Measurements from ENCODE around the gene GUCY1B1. TPM values are rescaled to one million over a fixed set of nuclear protein-coding genes. Genes with fewer than 3 reads are reported as not detected.

GUCY1B1 gene
- total and polyA plus RNA-seq, 9 of the 15 experiments (the other 6 are each of a cell fraction or from before 2014, with no cell fraction given), result not detected

DNA sequence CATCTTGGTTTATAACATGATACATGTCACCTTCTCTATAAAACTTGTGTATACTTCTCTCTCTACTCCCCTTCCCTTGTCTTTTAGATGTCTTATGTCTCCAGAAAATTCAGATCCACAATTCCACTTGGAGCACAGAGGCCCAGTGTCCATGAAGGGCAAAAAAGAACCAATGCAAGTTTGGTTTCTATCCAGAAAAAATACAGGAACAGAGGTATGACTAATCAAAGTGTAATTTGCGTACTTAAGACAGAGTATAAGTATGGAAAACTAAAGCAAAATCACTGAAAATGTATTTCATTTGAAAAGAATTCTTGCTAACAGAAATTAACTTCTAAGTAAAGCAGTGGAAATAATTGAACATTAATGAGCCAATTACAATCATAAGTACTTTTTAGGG lies 46.2 kb downstream of the GUCY1B1 start:
- Histone ChIP-seq H3K4me3 (no peak overlapping the region), H3K27me3 (ENCODE audit: control insufficient read depth in 2 of 2, insufficient read depth in 2 of 2, low read length in 2 of 2) (no peaks in the 10 kb centered on the region), H3K79me2 (ENCODE audit: control insufficient read depth, insufficient read depth, low read length) (no peaks in the 10 kb centered on the region), H3K36me3 (ENCODE audit: control insufficient read depth, insufficient read depth, low read length) (no peaks in the 10 kb centered on the region), H3K9ac (ENCODE audit: insufficient read depth in 1 of 2, low read depth in 2 of 2, low read length in 2 of 2) (no peak overlapping the region), H4K20me1 (replicated peaks; ENCODE audit: control insufficient read depth, insufficient read depth, low read length) (no peaks in the 10 kb centered on the region), H3K9me3 (replicated peaks; ENCODE audit: control insufficient read depth, insufficient read depth, low read depth, low read length) (no peaks in the 10 kb centered on the region), H2AFZ (ENCODE audit: low read depth, low read length) (no peak overlapping the region), H3K9me1 (ENCODE audit: control insufficient read depth, insufficient read depth, low read length) (no peaks in the 10 kb centered on the region), H3K4me1 (replicated peaks in 1 of 2; ENCODE audit: control insufficient read depth in 2 of 2, insufficient read depth in 2 of 2, low read length in 2 of 2) (no peaks in the 10 kb centered on the region), H3K4me2 (ENCODE audit: insufficient read depth, low read length) (no peak overlapping the region), H3K27ac (ENCODE audit: extremely low read depth, low read depth, low read length) (no peak overlapping the region)
- CTCF ChIA-PET (ENCODE audit: low intra/inter-chr PET ratio), result no interaction called here
- DNase-seq (ENCODE audit: extremely low read depth in 1 of 4, low spot score in 3 of 4) (no peak), ATAC-seq (no peak), FAIRE-seq (no peak)
- POLR2A ChIA-PET, result interaction anchor here (0.6 kb wide), 1 partner anchor 937 kb away, joined by 3 read pairs; no protein-coding TSS in a partner anchor
- TF ChIP-seq NFXL1 (CRISPR knock-in tag; IDR thresholded peaks at IDR 0.05) (no peak), ZNF780A (CRISPR knock-in tag; IDR thresholded peaks at IDR 0.05) (no peak), ZNF140 (CRISPR knock-in tag; IDR thresholded peaks at IDR 0.05) (no peak), ZNF408 (CRISPR knock-in tag; IDR thresholded peaks at IDR 0.05; ENCODE audit: low read depth) (no peak), TFAM (CRISPR knock-in tag; conservative IDR thresholded peaks at IDR 0.05) (no peak), ZNF347 (CRISPR knock-in tag; IDR thresholded peaks at IDR 0.05; ENCODE audit: low read depth) (no peak), ZNF384 (IDR thresholded peaks at IDR 0.05; ENCODE audit: low read depth, low read length) (no peak), ZBTB17 (CRISPR knock-in tag; IDR thresholded peaks at IDR 0.05) (no peak)
- in situ Hi-C loops (cut with MboI) (no loop called here), intact Hi-C loops (cut with micrococcal nuclease) (no loop called here)
- 0% methylated on average over 1 of the region's 1 CpG for WGBS (ENCODE audit: insufficient coverage, low coverage, missing lambda C conversion rate)
- BruUV-seq (replicated peaks), result no TSS peak

DNA sequence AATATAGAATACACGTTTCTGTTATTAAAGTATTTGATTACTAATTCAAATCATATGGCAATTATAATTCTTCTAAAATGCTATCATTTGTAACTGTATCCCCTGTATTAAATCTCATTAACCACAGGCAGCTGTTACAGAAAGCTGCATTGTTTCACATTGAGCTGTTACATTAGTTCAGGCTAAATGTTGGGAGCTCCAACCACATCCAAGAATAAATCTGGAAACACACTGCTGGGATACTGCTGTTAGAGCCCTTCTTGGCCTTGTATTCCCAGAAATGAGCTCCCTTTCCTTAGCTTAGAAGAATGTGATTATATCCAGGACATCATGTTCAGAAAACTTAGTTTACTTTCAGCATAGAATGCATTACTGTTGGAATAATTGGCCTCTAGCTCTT lies 48.2 kb downstream of the GUCY1B1 start:
- in situ Hi-C loops (cut with MboI) (no loop called here), intact Hi-C loops (cut with micrococcal nuclease) (no loop called here)
- Histone ChIP-seq H3K4me1 (replicated peaks in 1 of 2; ENCODE audit: control insufficient read depth in 2 of 2, insufficient read depth in 2 of 2, low read length in 2 of 2) (no peaks in the 10 kb centered on the region), H3K9ac (ENCODE audit: insufficient read depth in 1 of 2, low read depth in 2 of 2, low read length in 2 of 2) (no peak overlapping the region), H2AFZ (ENCODE audit: low read depth, low read length) (no peak overlapping the region), H3K4me3 (no peak overlapping the region), H3K27ac (ENCODE audit: extremely low read depth, low read depth, low read length) (no peak overlapping the region), H3K9me1 (ENCODE audit: control insufficient read depth, insufficient read depth, low read length) (no peaks in the 10 kb centered on the region), H4K20me1 (replicated peaks; ENCODE audit: control insufficient read depth, insufficient read depth, low read length) (no peaks in the 10 kb centered on the region), H3K4me2 (ENCODE audit: insufficient read depth, low read length) (no peak overlapping the region), H3K27me3 (ENCODE audit: control insufficient read depth in 2 of 2, insufficient read depth in 2 of 2, low read length in 2 of 2) (no peaks in the 10 kb centered on the region), H3K9me3 (replicated peaks; ENCODE audit: control insufficient read depth, insufficient read depth, low read depth, low read length) (no peaks in the 10 kb centered on the region), H3K36me3 (ENCODE audit: control insufficient read depth, insufficient read depth, low read length) (no peaks in the 10 kb centered on the region), H3K79me2 (ENCODE audit: control insufficient read depth, insufficient read depth, low read length) (no peaks in the 10 kb centered on the region)
- ATAC-seq (no peak), DNase-seq (ENCODE audit: extremely low read depth in 1 of 4, low spot score in 3 of 4) (no peak), FAIRE-seq (no peak)
- 0% methylated on average over 1 of the region's 1 CpG for WGBS (ENCODE audit: insufficient coverage, low coverage, missing lambda C conversion rate)
- no TSS peak for BruUV-seq (replicated peaks)
- CTCF ChIA-PET (ENCODE audit: low intra/inter-chr PET ratio), result no interaction called here
- POLR2A ChIA-PET, result no interaction called here
- TF ChIP-seq FOXK2 (conservative IDR thresholded peaks at IDR 0.05 in 1 of 2, IDR thresholded peaks at IDR 0.05 in 1 of 2; ENCODE audit: low read depth in 2 of 2), result no peak
- TF ChIP-seq MEF2D (tag; conservative IDR thresholded peaks at IDR 0.05; ENCODE audit: low read depth), result no peak
- TF ChIP-seq NCOR1 (IDR thresholded peaks at IDR 0.05), result no peak
- TF ChIP-seq ZNF239 (CRISPR knock-in tag; IDR thresholded peaks at IDR 0.05), result no peak
- TF ChIP-seq, protein P1, sequence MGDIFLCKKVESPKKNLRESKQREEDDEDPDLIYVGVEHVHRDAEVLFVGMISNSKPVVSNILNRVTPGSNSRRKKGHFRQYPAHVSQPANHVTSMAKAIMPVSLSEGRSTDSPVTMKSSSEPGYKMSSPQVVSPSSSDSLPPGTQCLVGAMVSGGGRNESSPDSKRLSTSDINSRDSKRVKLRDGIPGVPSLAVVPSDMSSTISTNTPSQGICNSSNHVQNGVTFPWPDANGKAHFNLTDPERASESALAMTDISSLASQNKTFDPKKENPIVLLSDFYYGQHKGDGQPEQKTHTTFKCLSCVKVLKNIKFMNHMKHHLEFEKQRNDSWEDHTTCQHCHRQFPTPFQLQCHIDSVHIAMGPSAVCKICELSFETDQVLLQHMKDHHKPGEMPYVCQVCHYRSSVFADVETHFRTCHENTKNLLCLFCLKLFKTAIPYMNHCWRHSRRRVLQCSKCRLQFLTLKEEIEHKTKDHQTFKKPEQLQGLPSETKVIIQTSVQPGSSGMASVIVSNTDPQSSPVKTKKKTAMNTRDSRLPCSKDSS (IDR thresholded peaks at IDR 0.05; ENCODE audit: low read depth, partially characterized antibody), result no peak
- no peak for TF ChIP-seq L3MBTL2 (IDR thresholded peaks at IDR 0.05)
- no peak for TF ChIP-seq SETDB1 (IDR thresholded peaks at IDR 0.05; ENCODE audit: low read length)
- no peak for TF ChIP-seq KAT7 (CRISPR knock-in tag; IDR thresholded peaks at IDR 0.05; ENCODE audit: borderline replicate concordance)
- TF ChIP-seq ATF1 (CRISPR knock-in tag; IDR thresholded peaks at IDR 0.05), result no peak
- no peak for TF ChIP-seq ATF1 (tag; IDR thresholded peaks at IDR 0.05)
- TF ChIP-seq SMARCC2 (IDR thresholded peaks at IDR 0.05; ENCODE audit: low read depth), result no peak
